ENCODE results near the gene NRXN3.

Gene NRXN3

DNA sequence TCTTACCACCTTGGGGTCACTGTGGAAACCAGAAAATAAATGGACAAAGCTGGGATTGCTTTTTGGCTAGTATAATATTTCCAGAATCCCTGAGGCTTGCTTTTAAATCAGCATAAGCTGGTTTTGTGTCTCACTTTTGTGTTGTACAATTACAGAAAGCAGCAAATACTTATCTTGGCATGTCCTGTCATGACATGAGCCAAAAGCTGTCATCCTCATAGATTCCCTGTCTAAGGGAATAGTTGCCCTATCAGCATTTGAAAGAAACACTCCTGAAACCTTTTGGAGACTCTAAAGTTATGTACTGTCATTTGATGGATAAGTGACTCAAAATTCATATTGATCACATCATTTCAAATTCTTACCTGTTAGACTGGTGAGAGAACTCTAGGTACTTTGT is 987.2 kb downstream of the NRXN3 start:
- no peak overlapping the region for H3K4me3 ChIP-seq (ENCODE audit: low read length)
- no peak for DNase-seq (ENCODE audit: low read depth)
- TF ChIP-seq, protein P1, sequence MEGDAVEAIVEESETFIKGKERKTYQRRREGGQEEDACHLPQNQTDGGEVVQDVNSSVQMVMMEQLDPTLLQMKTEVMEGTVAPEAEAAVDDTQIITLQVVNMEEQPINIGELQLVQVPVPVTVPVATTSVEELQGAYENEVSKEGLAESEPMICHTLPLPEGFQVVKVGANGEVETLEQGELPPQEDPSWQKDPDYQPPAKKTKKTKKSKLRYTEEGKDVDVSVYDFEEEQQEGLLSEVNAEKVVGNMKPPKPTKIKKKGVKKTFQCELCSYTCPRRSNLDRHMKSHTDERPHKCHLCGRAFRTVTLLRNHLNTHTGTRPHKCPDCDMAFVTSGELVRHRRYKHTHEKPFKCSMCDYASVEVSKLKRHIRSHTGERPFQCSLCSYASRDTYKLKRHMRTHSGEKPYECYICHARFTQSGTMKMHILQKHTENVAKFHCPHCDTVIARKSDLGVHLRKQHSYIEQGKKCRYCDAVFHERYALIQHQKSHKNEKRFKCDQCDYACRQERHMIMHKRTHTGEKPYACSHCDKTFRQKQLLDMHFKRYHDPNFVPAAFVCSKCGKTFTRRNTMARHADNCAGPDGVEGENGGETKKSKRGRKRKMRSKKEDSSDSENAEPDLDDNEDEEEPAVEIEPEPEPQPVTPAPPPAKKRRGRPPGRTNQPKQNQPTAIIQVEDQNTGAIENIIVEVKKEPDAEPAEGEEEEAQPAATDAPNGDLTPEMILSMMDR (conservative IDR thresholded peaks at IDR 0.05; ENCODE audit: low read depth, low read length): no peak

DNA sequence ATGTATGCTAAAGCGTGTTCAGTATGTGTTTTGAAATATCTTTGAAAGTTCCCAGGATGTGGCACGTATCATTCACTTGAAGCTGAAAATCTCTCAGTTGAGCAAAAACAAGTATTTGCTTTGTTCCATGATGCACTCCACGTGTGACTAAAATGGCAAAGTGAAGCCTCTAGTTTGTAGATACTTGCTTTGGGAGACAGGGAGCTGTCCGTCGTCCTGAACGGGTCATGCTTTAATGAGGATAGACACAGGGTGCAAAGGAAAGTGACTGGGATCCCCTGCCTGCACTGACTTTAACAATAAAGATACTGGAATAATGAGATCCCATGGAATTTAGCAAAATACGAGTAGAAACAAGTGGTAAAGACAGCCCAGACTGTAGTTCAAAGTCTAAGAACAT is 991.4 kb downstream of the NRXN3 start:
- TF ChIP-seq, protein P1 (conservative IDR thresholded peaks at IDR 0.05; ENCODE audit: low read depth, low read length): no peak
- no peak for DNase-seq (ENCODE audit: low read depth)
- no peak overlapping the region for H3K4me3 ChIP-seq (ENCODE audit: low read length)

DNA sequence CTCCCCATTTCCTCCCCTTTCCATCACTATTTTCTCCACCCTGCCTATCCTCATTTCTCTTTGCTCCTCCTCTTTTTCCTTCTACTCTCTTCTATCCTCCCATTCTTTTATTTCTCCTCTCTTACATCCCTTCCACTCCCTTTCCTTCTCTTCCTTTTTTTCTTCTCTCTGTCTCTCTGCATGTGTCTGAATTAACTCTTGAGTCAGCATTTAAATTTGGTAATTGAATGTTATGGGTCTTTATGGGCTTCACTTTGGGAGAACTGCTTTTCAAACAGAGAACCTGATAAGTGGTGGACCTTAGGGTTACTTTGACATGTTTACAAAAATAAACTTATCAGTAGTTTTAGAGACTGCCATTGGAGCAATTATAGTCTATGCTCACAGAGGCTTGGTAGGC is 992.7 kb downstream of the NRXN3 start:
- DNase-seq (ENCODE audit: low read depth): no peak
- TF ChIP-seq, protein P1 (conservative IDR thresholded peaks at IDR 0.05; ENCODE audit: low read depth, low read length): no peak

DNA sequence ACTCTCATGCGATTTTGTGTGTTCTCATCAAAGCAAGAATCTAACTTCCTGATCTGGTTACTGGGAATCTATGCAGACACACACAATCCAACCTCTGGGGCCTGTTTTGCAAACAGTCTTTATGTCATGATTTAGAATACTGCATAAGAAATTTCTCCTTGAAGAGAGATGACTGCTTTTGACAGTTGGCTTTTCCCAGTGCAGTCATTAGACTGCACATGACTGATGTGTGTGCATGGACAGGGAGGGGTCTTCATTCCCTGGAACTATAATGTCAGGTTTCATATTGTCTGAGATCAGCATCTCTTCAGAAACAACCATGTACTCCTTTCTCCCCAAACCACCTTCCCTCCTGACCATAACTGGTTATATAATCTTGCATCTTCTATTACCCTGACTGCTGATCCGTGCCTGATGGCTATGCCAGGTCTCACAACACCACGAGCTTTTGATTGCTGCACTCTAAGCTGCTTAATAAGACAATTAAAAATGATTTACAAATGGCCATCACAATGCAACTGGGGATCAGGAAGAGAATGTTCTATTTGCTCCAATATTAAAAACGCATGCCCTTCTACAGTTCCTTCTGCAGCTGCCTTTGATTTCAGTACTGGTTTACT is 995.4 kb downstream of the NRXN3 start:
- TF ChIP-seq, protein P1 (conservative IDR thresholded peaks at IDR 0.05; ENCODE audit: low read depth, low read length): no peak

More for the DNA sequence above, 992.7 kb downstream of the NRXN3 start:
- no peak overlapping the region for H3K4me3 ChIP-seq (ENCODE audit: low read length)

DNA sequence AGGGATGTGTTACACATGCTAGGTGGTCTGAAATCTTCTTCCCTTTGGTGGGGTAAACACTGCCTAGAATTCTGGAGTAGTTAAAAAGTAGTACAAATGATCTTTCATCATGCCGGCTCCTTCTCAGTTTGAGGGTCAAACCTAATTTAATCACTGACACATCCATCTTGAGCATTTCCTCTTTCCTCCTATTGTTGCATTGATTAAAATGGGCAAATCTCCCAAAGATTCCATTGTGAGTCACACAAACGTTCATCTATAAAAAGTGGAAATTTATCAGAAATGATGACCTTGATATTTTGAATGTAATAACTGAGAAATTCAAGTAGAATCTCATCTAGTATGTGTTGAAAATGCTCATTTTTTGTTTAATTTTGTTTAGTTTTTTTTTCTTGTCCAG is 996.0 kb downstream of the NRXN3 start:
- DNase-seq (ENCODE audit: low read depth): no peak
- no peak overlapping the region for H3K4me3 ChIP-seq (ENCODE audit: low read length)
- TF ChIP-seq, protein P1 (conservative IDR thresholded peaks at IDR 0.05; ENCODE audit: low read depth, low read length): no peak

More for the DNA sequence above, 995.4 kb downstream of the NRXN3 start:
- DNase-seq (ENCODE audit: low read depth): no peak
- no peak overlapping the region for H3K4me3 ChIP-seq (ENCODE audit: low read length)

DNA sequence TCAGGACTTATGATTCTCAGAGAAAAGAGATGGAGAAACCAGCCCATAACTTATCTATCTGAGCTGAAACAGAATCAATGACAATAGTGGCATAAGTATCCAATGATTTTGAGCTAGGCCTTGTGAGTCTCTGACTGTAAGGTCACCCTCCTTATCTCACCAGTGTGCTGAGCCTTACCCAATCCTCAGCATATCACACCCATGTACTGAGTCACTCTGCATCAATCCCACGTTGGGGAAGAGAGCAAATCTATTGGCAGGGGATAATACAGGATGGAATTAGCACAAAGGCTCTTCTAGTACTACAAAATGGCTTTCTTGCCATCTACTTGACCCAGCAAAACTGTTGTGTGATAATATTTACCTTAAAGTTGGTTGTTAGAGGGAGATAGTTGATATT is 997.8 kb downstream of the NRXN3 start:
- TF ChIP-seq, protein P1 (conservative IDR thresholded peaks at IDR 0.05; ENCODE audit: low read depth, low read length): no peak
- H3K4me3 ChIP-seq (ENCODE audit: low read length): no peak overlapping the region
- DNase-seq (ENCODE audit: low read depth): no peak

DNA sequence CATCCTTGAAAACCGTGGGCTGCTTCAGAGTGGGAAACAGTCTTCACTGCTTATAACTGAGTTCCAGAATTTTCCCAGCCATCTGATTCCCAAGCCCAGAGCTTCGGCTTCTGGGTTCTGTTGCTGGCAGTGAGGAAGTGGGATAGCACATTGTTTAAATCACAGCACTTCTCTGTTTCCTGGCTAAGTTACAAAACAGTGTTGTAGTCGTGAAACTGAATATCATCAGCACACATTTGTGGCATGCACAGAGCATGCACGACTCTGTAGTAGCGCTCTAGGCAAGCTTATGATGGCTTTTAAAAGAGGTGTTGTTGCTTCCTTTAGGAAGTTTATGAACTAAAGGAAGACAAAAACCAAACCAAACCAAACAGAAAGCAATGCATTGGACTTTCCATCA is 1005.5 kb downstream of the NRXN3 start:
- DNase-seq (ENCODE audit: low read depth): no peak
- TF ChIP-seq, protein P1 (conservative IDR thresholded peaks at IDR 0.05; ENCODE audit: low read depth, low read length): no peak
- H3K4me3 ChIP-seq (ENCODE audit: low read length): no peak overlapping the region
